SIG-M5 (cell line): ENCODE measurements around the gene TSPAN14.
A peak's percentile ranks its signal among the peaks of the same experiment; 100 is the strongest.

Experiments used
- DNase-seq: peaks from one replicate; lab custom pipeline; 2025; lab: John Stamatoyannopoulos, UW

The TSPAN14 gene

DNA sequence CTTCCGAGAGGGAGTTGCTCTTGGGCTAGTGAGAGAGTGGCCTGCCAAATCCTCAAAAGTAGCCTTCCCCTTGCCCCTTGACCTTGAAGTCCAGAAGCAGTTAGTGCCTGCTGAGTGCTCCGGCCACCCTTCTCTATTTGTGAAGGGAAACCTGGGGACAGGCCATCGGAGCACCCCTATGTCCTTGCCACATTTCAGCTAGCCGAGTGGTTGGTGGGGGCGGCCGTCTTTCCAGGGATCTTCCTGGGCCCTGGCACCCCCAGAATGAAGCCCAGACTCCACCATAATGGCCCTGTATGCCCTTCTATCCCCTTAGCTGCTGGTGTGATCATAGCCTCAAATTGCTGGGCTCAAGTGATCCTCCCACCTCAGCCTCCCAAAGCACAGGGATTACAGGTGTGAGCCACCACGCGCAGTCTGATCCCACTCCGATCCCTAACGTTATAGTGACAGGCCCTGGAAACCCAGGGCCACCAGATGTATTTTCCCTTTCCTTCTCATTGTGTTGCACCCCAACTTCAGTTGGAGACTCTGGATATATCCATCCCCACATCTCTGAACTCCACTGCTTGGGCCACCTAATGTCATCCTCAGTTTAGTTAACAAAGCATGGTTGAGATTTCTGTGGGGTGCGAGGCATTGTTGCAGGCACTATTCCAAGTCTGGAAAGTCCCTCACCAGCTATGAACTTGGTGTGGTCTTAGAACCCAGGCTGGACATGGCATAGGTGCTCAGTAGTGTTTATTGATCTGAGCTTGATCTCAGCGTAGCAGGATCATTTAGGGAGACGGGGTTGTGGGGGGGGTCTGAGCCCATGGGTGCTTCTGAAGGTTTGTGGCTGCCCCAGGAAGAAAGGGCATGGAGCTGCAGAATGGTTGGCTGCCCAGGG, 1.6 kb downstream of the TSPAN14 start:
- DNase-seq: no peak

DNA sequence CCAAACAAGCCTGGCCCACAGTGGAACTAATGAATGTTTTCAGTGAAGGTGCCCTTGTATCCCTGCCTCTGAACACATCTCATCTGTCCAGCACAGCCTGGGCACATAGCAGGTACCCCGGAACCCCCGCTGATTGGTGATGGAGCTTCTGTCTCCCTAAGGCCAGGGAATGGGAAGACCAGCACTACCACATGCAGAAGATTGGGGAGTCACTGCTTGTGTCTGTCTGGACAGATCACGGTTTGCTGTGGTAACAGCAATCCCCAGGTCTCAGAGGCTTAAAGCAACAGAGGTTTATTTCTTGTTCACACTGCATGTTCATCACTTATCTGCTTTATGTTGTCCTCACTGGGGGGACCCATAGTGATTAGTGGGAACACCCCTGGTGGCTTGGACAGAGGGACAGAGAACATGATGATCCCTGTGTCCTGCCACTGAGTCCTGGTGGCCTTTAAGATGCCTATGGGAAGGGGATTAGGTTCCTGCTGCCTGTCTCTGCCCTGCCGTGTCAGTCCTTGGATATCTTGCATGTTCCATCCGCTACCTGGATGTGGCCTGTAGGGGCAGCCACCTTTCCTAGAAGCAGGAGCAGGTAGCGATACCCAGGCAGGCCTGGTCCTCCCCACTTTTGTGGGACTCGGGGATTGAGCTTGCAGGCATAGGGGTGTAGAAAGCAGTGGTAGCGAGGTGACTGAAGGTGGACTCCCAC, 3.6 kb downstream of the TSPAN14 start:
- no peak for DNase-seq

DNA sequence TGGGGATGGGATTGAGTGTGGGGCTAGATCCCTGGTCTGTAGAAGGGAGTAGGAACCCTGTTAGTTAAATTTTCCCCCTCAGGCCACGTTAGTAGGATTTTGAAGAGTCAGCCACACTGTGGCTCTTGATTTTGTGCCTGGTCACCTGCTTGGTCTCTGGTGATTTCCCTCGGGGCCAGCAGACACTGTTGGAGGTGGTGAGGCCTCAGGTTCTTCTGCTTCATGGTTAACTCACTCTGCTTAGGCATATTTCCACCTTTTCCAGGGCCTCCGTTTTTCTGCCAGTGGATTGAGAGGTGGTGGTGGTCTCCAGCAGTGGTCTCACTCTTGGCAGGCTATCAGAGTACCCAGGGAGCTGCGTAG, 4.1 kb downstream of the TSPAN14 start:
- no peak for DNase-seq

DNA sequence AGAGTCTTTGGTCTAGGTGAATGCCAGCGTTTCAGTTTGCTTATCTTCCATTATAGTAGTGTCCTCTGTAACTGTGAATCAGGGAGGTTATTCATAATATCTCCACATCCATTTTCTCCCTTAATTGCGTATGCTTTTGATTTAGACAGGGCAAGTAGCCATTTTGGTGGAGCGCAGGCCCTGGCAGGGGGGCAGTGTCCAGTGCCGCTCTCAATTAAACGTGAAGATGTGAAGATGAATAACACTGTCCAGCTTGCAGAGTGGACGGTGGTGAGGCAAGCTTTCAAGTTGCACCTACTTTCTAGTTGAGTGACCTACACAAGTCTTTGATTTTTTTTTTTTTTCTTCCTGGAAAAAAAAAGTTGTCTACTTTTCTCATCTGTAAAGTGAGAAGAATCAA, 4.5 kb downstream of the TSPAN14 start:
- no peak for DNase-seq

DNA sequence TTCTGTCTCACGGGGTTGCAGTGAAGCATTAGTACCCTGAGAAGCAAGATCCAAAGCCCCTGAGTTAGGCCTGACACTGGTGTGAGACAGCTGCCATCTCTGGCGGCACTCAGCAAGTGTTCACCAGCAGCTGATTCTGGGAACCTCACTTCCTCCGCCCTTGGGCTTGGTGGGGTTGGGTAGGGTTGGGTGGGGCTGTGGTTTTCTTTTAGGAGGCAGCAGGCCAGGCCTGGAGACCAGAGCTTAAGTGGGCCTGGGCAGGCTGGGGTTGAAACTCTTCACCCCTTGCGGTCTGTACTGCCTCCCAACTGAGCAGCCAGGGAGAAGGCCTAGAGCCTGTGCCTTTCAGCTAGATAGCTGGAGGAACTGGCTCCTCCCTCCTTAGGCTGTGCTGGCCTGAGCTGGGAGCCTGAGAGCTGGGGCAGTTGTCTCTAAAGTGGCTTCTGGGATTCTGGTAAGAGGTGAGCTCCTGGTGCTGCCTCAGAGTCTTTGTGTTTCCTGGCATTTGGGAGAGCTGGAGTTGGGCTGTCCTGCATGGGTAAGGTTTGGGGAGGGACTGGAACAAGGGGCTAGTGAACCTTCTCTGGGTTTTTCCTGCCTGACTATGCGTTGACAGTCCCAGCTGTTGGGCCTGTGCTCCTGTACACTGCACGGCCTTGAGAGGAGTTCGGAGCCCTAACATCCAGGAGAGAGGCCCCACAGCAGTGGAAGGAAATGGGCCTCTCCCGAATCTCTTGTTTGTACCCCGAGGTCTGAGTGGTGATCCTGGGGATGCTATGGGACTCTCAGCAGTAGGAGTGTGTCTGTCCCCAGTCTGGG, 5.1 kb downstream of the TSPAN14 start:
- peak; percentile 12 for DNase-seq

DNA sequence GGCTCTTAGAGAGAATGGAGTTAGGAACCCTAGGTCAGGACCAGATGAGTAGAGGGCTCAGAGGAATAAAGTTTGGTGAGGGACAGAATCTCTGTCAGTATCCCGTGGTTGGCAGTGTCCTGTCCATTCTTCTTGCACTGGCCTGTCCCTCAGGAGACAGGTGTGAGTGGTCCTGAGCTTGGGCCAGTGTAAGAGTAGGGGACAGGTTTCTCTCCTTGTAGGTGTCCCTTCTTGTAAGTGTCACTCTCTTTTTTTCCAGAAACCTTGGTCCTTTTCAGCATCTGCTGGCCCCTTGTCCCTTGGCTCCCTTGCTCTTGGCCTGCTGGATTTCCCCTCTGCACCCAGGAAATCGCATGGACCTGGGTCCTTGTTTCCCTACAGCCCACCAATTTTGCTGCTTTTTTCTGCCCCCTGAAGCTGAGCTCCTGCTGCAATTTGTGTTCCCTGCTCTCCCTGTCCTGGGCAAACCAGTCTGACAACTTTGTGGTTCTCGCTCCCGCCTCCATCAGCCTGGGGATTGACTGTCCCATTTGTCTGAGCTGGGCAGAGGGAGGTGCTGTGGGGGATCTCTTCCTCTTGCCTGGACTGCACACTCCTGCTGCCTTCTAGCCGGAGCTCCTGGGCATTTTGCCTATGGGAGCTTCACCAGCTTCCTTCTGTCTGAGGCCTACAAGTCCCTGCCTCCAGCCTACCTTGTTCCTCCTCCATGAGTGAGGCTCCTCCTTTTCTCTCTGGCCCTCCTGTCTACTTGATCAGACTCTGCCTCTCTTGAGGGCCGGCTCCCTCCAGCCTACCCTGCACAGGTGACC, 6.5 kb downstream of the TSPAN14 start:
- DNase-seq: no peak

DNA sequence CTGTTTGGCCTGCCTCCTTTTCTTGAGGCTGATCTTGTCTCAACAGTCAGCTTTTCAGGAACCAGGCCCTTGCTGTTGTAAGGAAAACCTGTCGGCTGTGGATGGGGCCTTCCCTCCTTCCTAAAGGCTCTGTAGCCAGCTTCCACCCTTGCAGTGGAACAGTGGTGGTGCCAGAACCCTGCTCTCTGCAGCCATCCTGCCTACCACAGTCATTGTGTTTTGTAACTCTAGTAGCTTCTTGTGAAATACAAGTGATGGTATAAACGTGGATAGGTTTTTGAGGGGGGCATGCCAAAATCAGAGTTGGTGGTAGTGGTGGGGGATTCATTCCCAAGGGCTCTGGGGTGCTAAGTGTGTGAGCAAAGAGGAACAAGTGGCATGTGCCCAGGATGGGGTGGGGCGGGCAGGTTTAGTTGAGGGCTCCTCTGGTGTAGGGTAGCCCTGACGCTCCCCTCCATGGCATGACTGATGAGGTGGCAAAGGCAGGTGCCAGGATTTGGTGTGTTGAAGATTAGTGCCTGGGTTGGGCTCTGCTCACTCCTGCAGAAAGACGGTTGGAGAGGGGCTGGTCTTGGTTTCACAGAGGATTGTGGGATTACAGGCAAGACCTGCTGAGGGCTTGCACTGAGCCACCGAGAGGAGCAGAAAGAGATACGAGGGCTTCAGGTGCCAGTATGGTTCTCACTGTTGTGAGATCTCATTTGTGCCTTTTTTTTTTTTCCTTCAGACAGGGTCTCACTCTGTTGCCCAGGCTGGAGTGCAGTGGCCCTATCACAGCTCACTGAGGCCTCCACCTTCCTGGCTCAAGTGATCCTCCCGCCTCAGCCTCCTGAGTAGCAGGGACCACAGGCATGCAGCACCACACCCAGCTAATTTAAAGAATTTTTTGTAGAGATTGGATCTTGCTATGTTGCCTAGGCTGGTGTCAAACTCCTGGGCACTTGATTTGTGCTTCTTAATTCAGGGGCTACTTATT, 7.4 kb downstream of the TSPAN14 start:
- no peak for DNase-seq

DNA sequence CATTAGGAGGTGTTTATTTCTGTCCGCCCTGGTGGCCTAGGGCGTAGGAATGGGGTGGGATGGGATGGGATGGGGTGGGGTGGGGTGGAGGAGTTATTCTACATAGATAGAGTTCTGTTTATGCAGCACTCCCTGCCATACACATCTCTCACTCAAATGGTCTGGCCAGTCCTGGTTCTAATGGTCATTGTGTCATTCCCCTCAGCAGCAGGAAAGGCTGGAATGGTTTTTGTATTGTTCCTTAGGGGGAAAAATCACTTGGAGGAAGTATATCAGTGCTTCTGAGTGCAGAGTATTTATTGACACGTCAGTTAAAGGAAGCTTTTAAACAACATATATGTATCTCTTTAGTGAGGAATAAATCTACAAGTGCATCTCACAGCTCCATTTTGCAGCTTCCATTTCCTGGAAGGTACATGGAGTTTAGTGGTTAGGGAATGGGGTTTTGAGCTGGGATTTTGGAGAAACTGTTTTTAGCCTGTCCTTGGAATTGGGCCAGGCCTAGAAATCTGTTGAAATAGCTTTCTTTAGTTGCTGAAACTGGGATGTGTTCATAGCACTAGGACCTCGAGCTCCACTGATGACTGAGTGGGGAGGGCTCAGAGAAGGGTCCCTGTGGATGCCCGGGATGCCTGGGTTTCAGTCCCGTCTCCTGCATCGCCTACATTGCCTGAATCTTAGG, 8.3 kb downstream of the TSPAN14 start:
- DNase-seq: no peak

DNA sequence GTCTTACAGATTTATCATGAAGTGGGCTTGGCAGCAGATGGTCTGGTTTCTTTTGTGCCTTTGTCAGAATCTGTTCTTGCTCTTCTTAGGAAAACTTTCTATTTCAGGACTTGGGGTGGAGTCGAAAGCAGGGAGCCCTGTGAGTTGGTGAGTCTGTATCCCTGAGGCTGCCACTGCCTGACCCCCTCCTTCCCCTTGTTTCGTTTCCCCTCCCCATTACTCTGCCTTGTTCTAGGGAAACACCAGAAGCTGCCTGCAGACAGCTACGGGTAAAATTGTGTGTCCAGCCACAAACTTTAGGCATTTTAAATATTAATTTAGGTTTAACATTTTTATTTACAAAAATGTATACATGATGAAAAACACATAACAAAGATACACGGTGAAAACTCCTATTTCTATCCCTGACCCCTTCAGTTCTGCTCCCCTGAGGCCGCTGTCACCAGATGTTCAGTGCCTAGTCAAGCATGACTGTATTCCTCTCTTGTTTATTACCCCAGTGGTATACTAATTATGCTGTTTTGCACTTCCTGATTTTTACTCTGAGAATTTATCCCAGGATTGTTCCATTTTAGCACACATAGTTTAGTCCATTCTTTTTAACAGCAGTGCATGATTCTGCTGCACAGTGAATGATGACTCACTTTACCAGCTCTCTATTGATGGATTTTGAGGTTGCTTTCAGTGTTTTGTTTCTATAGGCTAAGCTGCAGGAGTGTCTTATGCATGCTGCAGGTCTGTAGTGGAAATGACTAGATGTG, 9.1 kb downstream of the TSPAN14 start:
- DNase-seq: no peak

DNA sequence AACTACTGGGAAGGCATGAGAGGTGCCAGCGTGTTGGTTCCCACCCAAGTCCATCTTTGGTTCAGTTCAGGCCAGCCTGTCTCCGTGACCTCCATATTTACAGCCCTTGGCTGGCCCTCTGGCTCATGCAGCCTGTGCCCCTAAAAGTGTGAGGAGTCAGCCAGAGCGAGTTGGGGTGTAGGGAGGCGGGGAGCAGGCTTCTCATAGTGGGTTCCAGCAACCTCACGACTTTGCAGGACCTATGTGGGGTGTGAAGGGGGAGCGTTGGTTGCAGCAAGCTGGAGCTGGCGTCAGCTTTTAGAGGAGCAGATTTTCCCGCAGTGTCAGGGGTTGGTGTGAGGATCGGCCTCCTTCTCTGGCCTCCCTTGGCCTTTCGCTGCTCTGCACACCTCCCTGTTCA, 9.8 kb downstream of the TSPAN14 start:
- no peak for DNase-seq

DNA sequence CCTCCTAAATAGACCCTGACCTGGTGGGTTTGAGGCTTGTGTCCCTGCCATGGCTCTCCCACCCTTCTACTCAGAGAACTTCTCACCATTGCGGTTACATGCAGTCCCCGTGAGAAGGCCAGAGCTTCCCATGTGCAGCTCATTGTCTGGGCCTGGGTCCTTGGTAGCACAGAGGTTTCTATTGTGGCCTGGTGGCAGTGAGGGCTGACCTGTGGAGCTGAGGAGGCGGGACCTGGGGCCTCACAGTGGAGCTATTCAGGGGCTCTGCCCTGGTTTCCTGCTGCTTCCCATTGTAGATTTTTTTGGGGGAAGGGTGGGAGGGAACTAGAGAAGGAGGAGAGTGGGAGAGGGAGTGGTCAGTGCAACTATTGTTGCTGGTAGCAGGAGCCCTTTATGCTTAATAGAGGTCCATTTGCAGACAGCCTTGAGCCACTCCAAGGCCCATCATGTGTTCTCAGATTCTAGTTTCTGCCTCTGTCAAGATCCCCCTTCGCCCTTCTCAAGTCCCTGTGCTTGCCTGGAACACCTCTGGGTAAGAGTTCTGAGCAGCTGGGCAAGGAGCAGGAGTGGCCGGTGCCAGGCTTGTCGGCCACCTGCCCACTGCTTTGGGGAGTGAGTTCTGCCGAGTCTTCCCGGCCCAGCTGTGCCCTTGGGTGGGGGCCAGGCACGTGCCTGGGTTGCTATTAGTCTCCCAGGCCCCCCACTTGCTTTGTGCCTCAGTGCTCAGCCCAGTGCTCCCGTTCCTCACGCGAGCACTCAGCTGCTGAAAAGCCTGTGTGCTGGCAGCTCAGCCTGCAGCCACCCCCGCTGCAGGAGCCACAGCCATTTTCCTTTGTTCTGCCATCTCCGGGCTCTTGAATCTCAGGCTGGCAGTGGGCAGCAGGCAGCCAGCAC, 10.7 kb downstream of the TSPAN14 start:
- DNase-seq: no peak

DNA sequence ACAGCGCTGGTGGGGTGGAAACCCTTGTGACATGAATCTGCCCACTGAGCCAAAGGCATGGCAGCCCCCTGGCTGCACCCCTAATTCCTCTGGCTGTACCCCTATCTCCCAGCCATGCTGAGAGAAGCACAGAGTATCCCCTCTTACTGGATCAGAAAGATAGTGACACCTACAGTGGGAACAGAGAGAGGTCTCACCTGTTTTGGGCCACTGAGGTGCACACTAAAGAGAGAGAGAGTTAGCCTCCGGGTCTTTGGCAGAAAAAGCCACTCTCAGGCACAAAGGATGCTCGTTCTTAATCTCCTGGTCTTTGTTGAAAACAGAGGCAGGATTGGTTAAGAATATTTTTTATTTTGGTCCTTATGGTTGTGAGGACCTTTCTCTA, 11.3 kb downstream of the TSPAN14 start:
- no peak for DNase-seq

DNA sequence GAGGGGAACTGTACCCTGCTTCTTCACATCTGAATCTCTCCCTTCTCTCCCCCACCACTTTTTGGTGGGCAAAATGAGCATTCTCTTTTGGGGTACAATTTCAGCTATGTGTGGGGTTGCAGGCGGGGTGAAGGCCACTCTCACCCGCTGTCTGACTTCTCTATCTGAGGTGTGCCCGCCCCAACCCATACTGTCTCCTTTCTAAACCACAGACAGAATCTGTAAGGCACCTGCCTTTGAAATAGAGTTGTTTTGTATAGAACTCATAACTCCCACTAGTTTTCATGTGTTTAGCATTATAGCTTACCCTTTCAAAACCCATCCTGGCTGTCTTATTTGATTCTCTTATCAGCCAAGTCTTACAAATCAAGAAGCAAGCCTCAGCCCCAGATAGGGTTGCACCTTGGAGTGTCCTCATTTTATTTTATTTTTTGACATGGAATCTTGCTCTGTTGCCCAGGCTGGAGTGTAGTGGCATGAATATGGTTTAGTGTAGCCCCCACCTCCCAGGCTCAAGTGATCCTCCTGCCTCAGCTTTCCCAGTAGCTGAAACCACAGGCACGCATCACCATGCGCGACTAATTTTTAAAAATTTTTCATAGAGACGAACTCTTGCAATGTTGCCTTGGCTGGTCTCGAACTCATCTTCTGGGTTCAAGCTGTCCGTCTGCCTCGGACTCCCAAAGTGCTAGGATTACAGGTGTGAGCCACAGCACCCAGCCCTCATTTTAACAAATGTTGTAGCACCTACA, 11.9 kb downstream of the TSPAN14 start:
- no peak for DNase-seq

DNA sequence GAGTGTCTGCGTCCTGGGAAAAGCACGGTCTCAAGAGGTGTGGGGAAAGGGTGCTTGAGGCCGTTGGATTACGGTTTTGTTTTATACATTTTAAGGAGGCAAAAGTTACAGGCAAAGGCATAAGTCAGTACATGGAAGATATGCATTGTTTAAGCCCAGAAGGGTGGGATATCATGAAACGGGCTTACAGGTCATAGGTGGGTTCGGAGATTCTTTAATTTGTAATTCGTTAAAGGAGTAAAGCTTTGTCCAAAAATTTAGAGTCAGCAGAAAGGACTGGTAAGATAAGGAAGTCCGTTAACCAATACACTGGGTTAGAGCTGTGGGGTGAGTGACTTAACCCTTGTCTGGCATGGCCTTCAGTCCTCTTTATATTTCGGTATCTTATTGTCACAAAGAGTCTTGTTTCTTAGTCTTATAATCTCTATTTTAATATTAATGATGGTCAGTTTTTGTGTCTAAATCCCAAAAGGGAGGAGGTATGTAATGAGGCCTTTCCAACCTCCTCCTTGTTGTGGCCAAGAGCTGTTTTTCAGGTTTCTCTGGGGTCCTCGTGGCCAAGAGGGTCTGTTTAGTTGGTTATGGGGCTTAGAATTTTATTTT, 12.7 kb downstream of the TSPAN14 start:
- DNase-seq: no peak

DNA sequence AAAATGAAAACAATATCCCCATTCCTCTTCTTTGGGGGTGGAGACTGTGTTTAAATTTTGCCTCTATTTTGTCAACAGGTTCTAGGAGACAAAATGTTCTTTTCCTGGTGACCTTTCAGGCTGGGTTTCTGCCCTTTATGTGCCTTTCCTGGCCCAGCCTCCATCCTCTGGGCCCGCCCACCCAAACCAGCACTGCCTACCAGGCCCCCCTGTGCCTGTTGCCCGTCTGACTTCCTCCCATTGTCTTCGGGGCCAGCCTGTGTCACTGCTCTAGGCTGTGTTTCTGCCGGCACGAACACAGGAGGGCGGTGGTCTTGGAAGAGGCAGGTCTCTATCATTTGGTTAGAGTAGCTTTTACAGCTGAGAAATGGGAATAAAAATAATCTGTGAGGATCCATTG, 13.9 kb downstream of the TSPAN14 start:
- DNase-seq: no peak

DNA sequence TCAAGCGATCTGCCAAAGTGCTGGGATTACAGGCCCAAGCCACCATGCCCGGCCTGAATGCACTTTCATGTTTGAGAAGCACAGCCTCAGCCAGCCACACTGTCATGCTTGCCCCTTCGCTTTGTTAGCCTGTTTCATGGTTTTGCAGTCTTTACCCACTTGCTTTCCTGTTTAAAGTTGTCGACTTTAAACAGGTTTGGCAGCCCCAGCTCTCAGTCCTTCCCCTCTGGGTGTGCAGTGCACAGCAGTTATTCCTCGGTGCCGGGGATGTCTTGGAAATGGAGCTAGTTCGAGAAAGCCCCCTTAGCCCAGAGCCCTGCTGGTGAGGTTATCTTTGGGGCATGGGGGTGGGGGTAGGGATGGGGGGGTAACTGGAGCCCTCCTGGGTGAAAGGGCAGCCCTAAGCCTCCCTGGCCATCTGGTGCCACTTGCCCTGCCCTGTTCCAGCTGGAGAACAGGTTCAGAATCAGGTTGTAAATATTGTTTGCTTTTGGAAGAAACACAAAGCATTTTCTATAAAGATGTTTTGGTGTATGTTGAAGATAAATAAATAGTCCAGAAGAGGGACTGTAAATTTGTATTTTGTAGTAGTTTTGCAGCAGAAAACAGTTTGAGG, 14.8 kb downstream of the TSPAN14 start:
- no peak for DNase-seq

DNA sequence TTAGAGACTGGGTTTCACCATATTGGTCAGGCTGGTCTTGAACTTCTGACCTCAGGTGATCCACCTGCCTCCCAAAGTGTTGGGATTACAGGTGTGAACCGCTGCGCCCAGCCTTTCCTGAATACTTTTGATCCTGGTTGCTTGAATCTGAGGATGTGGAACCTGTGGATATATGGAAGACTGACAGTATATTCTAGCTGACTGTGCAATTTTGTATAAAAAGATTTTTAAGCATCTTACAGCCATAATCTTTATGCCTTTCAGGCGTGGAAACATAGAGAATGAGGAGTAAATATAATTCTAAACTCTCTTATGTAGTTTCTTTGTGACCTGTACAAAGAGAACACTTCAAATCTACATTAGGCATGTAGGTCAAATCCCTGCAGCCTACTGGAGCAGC, 16.2 kb downstream of the TSPAN14 start:
- no peak for DNase-seq
